Cardiac fibroblast (primary cell): ENCODE results near the gene MED13L.

ENCODE experiments used
- DNase-seq, 2 donors: peaks; one replicate each; pipeline versions ENCODE4 v3.0.0 to v3.0.0-alpha.2; 2010; ENCODE audit warnings: low read depth in 2 of 2
- H3K4me3 ChIP-seq, 2 donors: replicated peaks in 1 of 2; 1 replicate in 1 of 2; 2 replicates in 1 of 2; pipeline ENCODE4 v1.5.1; 2011; ENCODE audit warnings: low read depth in 2 of 2, low read length in 2 of 2, mild to moderate bottlenecking in 2 of 2, moderate library complexity in 1 of 2
- CTCF ChIP-seq: IDR thresholded peaks from one replicate; pipeline ENCODE4 v1.5.1; 2011; ENCODE audit warnings: low read depth, mild to moderate bottlenecking, low read length, inconsistent platforms

Gene MED13L

DNA sequence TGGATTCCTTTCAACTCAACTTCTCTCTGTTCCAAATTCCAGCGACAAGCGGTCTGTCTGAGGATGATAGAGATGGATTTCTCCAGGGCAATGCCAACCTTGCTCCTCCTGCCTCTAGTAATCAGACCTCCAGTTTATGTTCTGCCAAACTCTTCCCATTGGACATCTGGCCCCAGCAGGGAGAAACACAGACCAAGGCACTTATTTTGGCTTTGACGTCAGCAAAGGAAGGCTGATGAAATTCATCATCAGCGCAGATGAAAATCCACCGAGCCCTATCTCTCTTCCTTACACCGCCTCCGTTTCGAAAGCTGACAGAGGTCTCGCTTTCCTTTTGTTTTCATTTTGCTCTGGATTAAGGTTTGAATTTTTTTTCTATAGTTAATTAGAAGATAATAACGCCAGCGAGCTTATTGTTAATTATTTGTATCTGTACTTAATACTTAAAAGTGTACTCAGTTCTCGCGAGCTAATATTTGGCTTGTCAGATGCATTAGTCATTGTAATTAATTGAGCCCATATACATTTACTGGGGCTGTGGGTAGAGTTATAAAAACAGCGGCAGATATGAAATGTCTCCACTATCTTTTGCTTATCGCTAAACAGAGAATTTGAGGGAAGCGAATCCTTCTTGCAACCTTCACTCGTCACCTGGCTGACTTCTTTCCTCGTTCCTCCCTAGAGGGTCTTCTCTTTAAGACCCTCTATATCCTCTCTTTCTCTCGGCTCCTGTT lies 35.9 kb upstream of the MED13L start:
- H3K4me3 ChIP-seq: no peak overlapping the region
- TF ChIP-seq CTCF: no peak
- DNase-seq: peak in 1 of 2 donors; percentile 80

- no peak for TF ChIP-seq CTCF
- DNase-seq: no peak
- no peak overlapping the region for H3K4me3 ChIP-seq
Measured at GRCh38 chr12:116310082-116310481, 32.6 kb upstream of the MED13L start.

DNA sequence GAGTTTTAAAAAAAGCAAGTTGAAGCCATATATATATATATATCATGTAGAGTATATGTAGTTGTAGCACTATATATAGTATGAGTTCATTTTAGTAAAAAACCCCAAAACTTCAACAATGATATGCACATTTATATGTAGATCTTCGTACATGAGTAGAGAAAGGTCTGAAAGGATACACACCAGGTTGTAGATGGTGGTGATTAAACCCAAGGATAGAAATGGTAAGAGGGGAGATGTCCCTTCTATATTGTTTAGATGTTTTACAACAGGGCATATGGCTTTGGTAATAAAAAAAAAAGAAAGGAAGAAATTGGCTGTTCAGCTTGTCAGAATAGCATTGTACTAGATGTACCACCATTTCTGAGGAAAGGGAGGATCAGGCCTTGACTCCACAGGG lies 31.9 kb upstream of the MED13L start:
- H3K4me3 ChIP-seq: no peak overlapping the region
- no peak for TF ChIP-seq CTCF
- no peak for DNase-seq

GRCh38 chr12:116308647-116309046 lies 31.2 kb upstream of the MED13L start:
- TF ChIP-seq CTCF: no peak
- H3K4me3 ChIP-seq: no peak overlapping the region
- no peak for DNase-seq

GRCh38 chr12:116306968-116307367 lies 29.5 kb upstream of the MED13L start:
- TF ChIP-seq CTCF: no peak
- H3K4me3 ChIP-seq: no peak overlapping the region
- no peak for DNase-seq

DNA sequence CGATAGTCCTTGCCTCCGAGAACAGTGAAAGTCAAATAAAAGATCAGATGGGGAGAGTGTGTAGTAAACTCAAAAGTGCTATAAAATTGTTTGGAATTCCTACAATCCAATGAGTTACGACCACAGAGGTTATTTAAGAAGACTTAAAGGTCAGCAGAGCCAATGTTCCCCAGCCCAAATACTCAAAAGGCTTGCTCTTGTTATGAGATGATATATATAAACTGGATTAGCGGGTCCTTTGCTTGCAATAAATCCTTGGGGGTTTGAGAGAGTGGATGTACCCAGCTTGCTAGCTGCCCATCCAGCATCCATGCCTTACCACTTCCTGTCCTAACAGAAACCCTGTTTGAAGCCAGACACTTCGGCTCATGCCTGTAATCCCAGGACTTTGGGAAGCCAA lies 29.0 kb upstream of the MED13L start:
- no peak for DNase-seq
- no peak for TF ChIP-seq CTCF
- no peak overlapping the region for H3K4me3 ChIP-seq

DNA sequence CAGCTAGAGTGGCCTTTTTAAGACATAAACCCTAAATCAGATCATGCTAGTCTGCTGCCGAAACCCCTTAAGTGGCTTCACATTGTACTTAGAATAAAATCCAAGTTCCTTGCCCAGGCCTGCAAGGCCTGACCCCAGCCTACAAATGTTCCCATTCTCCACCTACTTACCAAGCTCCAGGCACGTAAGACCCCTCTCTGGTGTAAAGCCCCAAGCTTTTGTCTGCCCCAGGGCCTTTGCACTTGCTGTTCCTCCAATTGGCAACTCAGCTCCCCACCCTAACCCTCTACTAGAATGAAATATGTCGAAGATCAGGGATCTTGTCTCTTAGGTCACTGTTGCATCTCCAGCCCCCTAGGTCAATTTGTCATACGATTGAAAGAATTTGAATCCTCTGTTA lies 27.1 kb upstream of the MED13L start:
- no peak for TF ChIP-seq CTCF
- no peak for DNase-seq
- H3K4me3 ChIP-seq: no peak overlapping the region
